Measurements from ENCODE around the gene CAND1. TPM values are rescaled to one million over a fixed set of nuclear protein-coding genes. Genes with fewer than 3 reads are reported as not detected.

The CAND1 gene
- total and polyA plus RNA-seq, 4 donors, result 25.4 to 66.1 (median 45.7) TPM

DNA sequence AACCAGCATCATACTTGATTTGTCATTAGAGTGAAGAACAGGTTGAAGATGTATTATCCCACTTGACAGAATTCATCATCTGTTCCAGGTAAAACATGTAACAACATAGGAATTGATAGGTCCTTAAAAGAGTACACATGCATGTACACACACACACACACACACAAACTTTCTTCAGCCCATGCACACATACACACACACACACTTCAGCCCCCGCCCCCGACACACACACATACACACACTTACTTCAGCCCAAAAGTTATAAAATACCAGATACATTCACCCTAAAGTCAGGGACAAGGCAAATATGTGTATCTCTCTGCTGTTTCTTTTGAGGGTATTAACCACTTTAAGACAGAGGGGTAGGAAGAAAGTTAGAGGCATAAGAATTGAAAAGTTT is 15.4 kb downstream of the CAND1 start:
- over 99% methylated on average over 2 of the region's 2 CpGs for WGBS
- no peak for DNase-seq (ENCODE audit: low spot score)
- Histone ChIP-seq H3K27ac (ENCODE audit: low read depth in 1 of 2, low read length in 2 of 2) (no peak overlapping the region), H3K4me3 (ENCODE audit: low read depth in 1 of 3, low read length in 3 of 3) (no peak overlapping the region), H3K36me3 (ENCODE audit: control insufficient read depth in 4 of 4, insufficient read depth in 3 of 4, low read depth in 1 of 4, low read length in 3 of 4) (peaks cover 0 to 6% (median 2%) of the 10 kb centered on the region in 4 donors), H3K4me1 (ENCODE audit: control insufficient read depth in 4 of 4, insufficient read depth in 4 of 4, low read length in 3 of 4) (peaks cover 0 to 11% (median 4%) of the 10 kb centered on the region in 4 donors), H3K9me3 (ENCODE audit: control insufficient read depth in 4 of 4, low read length in 3 of 4) (no peaks in the 10 kb centered on the region), H3K9ac (ENCODE audit: low read depth in 1 of 2, low read length in 2 of 2) (no peak overlapping the region), H3K27me3 (ENCODE audit: control insufficient read depth in 4 of 4, insufficient read depth in 4 of 4, low read length in 3 of 4) (no peaks in the 10 kb centered on the region)
- TF ChIP-seq RXRA (IDR thresholded peaks at IDR 0.05) (no peak), TAF1 (conservative IDR thresholded peaks at IDR 0.05) (no peak), EGR1 (IDR thresholded peaks at IDR 0.05; ENCODE audit: low read depth in 2 of 2) (no peak), NR2F2 (IDR thresholded peaks at IDR 0.05) (no peak), GABPA (IDR thresholded peaks at IDR 0.05 in 1 of 2, conservative IDR thresholded peaks at IDR 0.05 in 1 of 2) (no peak), HNF4G (IDR thresholded peaks at IDR 0.05) (no peak), ATF3 (IDR thresholded peaks at IDR 0.05) (no peak), RAD21 (IDR thresholded peaks at IDR 0.05) (no peak), HNF4A (conservative IDR thresholded peaks at IDR 0.05) (no peak), FOXA1 (IDR thresholded peaks at IDR 0.05) (no peak), YY1 (IDR thresholded peaks at IDR 0.05) (no peak), FOXA2 (IDR thresholded peaks at IDR 0.05) (no peak), SP1 (IDR thresholded peaks at IDR 0.05) (no peak), JUND (IDR thresholded peaks at IDR 0.05) (no peak)
- TF ChIP-seq, protein P1, sequence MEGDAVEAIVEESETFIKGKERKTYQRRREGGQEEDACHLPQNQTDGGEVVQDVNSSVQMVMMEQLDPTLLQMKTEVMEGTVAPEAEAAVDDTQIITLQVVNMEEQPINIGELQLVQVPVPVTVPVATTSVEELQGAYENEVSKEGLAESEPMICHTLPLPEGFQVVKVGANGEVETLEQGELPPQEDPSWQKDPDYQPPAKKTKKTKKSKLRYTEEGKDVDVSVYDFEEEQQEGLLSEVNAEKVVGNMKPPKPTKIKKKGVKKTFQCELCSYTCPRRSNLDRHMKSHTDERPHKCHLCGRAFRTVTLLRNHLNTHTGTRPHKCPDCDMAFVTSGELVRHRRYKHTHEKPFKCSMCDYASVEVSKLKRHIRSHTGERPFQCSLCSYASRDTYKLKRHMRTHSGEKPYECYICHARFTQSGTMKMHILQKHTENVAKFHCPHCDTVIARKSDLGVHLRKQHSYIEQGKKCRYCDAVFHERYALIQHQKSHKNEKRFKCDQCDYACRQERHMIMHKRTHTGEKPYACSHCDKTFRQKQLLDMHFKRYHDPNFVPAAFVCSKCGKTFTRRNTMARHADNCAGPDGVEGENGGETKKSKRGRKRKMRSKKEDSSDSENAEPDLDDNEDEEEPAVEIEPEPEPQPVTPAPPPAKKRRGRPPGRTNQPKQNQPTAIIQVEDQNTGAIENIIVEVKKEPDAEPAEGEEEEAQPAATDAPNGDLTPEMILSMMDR (IDR thresholded peaks at IDR 0.05; ENCODE audit: low read depth, low read length, missing input control), result no peak
- TF ChIP-seq, protein P2, sequence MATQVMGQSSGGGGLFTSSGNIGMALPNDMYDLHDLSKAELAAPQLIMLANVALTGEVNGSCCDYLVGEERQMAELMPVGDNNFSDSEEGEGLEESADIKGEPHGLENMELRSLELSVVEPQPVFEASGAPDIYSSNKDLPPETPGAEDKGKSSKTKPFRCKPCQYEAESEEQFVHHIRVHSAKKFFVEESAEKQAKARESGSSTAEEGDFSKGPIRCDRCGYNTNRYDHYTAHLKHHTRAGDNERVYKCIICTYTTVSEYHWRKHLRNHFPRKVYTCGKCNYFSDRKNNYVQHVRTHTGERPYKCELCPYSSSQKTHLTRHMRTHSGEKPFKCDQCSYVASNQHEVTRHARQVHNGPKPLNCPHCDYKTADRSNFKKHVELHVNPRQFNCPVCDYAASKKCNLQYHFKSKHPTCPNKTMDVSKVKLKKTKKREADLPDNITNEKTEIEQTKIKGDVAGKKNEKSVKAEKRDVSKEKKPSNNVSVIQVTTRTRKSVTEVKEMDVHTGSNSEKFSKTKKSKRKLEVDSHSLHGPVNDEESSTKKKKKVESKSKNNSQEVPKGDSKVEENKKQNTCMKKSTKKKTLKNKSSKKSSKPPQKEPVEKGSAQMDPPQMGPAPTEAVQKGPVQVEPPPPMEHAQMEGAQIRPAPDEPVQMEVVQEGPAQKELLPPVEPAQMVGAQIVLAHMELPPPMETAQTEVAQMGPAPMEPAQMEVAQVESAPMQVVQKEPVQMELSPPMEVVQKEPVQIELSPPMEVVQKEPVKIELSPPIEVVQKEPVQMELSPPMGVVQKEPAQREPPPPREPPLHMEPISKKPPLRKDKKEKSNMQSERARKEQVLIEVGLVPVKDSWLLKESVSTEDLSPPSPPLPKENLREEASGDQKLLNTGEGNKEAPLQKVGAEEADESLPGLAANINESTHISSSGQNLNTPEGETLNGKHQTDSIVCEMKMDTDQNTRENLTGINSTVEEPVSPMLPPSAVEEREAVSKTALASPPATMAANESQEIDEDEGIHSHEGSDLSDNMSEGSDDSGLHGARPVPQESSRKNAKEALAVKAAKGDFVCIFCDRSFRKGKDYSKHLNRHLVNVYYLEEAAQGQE (IDR thresholded peaks at IDR 0.05), result no peak
- TF ChIP-seq, protein P3, sequence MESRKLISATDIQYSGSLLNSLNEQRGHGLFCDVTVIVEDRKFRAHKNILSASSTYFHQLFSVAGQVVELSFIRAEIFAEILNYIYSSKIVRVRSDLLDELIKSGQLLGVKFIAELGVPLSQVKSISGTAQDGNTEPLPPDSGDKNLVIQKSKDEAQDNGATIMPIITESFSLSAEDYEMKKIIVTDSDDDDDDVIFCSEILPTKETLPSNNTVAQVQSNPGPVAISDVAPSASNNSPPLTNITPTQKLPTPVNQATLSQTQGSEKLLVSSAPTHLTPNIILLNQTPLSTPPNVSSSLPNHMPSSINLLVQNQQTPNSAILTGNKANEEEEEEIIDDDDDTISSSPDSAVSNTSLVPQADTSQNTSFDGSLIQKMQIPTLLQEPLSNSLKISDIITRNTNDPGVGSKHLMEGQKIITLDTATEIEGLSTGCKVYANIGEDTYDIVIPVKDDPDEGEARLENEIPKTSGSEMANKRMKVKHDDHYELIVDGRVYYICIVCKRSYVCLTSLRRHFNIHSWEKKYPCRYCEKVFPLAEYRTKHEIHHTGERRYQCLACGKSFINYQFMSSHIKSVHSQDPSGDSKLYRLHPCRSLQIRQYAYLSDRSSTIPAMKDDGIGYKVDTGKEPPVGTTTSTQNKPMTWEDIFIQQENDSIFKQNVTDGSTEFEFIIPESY (IDR thresholded peaks at IDR 0.05), result no peak
- TF ChIP-seq, protein P4, sequence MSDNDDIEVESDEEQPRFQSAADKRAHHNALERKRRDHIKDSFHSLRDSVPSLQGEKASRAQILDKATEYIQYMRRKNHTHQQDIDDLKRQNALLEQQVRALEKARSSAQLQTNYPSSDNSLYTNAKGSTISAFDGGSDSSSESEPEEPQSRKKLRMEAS (IDR thresholded peaks at IDR 0.05), result no peak
